Superior temporal gyrus (tissue), 1 donor: Measurements from ENCODE around the gene RASA2.

Source experiments
- DNase-seq: peaks from one replicate; pipeline ENCODE4 v3.0.0-alpha.2; 2016; ENCODE audit errors: extremely low spot score

RASA2 gene

DNA sequence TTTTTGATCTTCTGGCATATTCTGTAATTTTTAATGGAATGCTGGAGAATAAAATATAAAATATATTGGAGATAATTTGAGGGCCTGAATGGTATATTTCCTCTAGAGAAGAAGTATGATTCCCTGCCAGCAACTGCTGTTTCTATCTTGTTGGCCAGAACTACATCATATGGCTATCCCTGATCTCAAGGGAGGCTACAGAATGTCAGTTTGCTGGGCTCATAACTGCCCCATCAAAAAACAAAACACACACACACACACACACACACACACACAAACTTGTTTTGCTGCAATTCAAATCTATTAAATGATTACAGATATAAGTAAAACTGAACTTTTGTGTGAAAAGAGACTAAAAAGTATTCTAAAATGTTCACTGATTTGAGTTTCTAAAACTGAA is 51.0 kb downstream of the RASA2 start:
- DNase-seq = no peak

DNA sequence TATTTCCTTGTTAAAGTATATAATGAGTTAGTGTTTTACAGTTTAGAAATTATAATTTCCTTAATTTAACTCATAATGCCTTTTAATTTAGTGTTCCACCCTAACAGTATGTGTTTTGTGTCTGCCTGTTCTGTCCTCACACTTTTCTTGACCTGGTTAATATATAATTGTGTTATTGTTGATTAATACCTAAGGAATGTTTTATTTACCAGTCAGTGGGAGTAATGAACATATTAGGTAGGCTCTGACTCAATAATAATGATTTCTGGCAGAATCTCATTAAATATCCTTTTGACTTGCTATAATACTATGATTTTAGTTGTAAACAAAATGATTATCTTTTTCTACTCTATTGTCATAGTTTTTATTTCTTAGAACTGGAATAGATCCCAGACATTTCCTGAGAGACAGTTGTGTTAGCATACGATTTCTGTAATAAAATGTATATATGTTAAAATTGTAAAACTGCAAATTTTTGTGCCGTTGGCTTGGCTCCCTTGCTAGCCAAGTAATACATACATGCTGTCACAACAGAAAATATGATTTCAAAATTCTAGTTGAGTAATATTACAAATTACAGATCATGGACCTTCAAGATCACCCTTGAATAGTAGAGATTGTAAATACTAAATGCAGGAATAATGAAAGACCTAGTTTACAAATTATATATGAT is 51.9 kb downstream of the RASA2 start:
- DNase-seq = no peak

DNA sequence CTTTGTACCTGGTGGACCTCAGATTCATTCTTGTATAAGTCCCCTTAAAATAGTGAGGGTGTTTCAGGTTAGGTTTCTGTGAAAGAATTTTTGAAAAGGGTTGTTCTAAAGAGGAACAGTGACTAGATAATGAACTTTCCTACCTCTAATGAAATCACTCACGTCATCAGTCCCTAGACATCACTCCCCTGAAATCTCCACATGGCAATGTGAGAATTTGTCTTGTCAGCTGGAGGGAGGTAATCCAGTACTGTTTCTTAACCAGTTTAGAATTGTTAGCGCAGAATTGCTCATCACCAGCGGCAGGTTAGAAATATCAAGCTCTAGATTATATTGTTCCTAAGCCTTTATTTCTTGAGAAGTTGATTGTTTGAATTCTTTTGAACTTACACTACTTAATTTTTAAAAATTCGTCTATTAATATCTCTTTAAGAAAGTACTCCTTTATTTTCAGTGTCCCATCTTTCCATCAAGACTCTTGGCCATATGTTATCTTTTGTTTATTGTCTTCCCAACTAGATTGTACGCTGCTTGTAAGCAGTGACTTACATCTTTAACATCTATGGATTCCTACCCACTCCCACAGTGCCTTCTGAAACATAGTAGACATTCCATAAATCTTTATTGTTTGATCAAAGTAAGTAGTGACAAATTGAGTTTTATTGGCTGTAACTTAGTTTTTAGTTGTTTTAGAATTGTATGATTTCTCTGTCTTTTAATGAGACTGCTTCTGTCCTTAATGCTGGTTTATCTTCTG is 52.8 kb downstream of the RASA2 start:
- DNase-seq = no peak

- no peak for DNase-seq
These were observed 53.7 kb downstream of the RASA2 start for GRCh38 chr3:141540531-141540930.

DNA sequence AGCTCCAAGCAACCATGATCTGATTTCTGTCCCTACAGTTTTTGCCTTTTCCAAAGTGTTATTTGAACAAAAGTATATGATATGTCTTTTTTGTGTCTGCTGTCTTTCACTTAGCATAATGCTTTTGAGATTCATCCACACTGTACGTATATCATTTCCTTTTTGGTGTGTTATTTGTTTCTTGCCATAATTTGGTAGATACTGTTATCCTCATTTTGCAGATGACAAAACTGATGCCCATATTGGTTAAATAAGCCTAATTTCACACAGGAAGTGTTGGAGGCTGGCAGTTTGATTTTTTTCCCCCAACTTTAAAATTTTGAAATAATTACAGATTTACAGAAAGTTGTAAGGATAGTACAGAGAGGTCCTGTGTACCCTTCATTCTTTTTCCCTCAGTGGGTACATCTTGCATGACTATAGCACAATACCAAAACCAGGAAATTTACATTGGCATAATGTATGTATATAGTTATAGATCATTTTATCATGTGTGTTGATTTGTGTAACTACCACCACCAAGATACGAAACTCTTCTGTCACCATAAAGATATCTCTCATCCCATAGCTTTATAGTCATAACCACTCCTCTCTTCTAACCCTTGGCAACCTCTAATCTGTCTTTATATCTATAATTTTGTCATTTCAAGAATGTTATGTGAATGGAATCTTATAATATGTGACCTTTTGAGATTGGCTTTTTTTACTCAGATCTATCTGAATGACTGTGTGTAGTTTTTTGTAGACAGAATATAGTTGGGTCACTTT is 55.6 kb downstream of the RASA2 start:
- DNase-seq = no peak

GRCh38 chr3:141542989-141543388 is 56.2 kb downstream of the RASA2 start:
- DNase-seq = no peak

DNA sequence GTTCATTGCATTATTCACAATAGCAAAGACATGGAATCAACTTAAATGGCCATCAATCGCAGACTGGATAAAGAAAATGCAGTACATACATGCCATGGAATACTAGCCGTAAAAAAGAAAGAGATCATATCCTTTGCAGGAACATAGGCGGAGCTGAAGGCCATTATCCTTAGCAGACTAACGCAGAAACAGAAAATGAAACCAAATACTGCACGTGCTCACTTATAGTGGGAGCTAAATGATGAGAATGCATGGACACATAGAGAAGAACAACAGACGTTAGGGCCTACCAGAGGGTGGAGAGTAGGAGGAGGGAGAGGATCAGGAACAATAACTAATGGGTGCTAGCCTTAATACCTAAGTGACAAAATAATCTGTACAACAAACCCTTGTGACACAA is 57.9 kb downstream of the RASA2 start:
- DNase-seq = no peak

DNA sequence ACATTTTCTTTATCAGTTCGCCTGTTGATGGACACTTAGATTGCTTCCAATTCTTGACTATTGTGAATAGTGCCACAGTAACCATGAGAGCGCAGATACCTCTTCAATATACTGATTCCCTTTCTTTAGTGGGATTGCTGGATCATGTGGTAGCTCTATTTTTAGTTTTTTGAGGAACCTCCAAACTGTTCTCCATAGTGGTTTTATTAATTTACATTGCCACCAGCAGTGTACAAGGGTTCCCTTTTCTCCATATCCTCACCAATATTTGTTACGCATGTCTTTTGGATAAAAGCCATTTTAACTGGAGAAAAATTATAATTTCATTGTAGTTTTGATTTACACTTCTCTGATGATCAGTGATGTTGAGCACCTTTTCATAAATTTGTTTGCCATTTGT is 59.3 kb downstream of the RASA2 start:
- no peak for DNase-seq

- DNase-seq = no peak
These were observed 59.8 kb downstream of the RASA2 start for GRCh38 chr3:141546586-141546985.

GRCh38 chr3:141547791-141548190 is 61.0 kb downstream of the RASA2 start:
- no peak for DNase-seq

DNA sequence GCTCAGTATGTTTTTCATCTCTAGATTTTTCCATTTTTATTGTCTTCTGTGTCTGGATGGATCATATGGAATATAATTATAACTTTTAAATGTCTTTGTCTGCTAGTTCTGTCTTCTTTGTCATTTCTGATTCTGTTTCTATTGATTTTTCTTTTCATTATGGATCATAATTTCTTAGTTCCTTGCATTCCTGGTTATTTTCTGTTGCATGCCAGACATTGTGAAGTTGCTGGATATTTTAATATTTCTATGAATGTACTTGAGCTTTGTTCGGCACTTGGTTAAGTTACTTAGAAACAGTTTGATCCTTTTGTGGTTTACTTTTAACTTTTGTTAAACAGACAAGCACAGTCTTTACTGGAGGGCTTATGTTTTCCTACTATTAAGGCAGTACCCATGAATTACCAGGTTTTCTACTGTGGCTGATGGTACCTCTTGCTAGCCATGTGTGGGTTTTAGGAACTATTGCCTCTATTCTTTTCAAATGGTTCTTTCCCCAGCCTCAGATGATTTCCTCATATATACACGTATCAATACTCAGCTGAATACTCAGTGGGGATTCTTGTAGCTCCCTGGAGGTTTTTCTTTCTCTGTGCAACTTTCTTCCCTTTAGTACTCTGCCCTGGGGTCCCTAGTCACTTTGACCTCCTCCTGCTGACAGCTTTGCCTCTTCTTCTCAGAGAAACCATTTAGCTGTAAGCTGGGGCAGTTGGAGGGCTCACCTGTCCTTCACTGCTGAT is 64.3 kb downstream of the RASA2 start:
- no peak for DNase-seq

DNA sequence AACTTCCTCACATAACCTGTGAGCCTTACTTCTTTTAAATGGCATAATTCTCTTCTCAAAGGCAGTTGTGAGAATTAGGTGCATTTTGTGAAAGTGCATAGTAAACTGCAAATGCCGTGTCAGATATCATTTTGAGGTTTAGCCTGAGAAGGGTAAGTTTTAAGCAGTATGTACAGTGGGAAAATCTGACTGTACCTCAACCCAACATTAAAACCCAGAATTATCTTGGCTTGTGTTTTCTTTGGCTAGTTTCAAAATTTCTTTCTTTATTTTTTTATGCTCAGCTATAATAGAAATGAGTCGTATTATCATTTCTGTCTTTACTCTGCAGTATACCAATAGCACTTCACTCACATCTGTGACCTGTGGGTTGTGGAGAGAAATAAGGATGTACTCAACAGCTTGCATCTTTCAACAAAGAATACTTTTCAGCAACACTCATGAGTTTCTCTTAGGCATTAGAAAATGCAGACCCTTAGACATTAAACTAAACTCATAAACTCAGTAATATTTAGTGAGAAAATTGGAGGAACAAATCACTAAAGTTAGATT is 65.7 kb downstream of the RASA2 start:
- DNase-seq = no peak

GRCh38 chr3:141553055-141553454 is 66.2 kb downstream of the RASA2 start:
- DNase-seq = no peak

GRCh38 chr3:141556034-141556433 is 69.2 kb downstream of the RASA2 start:
- DNase-seq = no peak

GRCh38 chr3:141557961-141558706 is 71.3 kb downstream of the RASA2 start:
- no peak for DNase-seq

DNA sequence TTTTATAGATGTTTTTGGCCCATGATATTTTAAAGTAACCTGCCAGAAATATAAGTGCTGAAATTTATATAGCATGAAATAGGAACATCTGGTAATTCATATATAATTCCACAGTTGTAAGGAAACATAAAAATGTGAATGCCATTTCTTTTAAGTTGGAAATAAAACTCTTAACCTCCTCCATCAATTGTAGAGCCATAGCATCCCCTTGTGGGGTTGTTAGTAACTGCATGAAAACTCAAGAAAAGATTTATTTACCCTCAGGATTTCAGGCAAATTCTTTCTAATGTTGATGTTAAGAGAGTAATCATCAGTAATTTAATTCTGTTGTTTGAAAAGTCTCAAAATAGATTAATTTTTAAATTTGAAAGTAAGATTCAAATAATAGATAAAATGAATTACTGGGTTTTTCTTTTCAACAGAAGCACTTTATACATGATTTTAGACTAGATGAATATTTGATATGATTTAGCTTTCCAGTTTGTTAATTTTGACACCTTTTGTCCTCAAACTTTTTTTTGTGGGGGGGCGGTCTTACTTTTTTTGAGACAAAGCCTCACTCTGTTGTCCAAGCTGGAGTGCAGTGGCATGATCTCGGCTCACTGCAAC is 74.7 kb downstream of the RASA2 start:
- DNase-seq = peak; percentile 88

DNA sequence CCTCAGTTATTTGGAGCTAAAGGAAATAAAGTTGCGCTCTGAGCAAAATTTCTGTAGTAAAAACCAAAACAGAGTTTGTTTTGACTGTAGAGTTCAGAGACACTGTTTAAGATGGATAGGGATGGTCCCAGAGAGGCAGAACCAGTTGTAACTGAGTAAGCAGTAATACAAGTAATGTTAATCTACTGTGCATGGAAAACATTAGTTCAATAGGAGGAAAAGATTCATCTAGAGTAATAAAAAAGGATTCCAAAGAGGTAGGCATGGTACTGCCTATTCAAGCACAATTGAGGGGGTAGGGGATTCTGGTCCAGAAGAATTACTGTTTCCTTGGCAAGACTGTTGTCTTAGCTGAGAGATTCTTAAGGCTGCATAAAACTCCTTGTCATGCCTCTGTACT is 77.4 kb downstream of the RASA2 start:
- no peak for DNase-seq

GRCh38 chr3:141570068-141570467 is 83.2 kb downstream of the RASA2 start:
- DNase-seq = no peak

GRCh38 chr3:141575879-141576743 is 89.3 kb downstream of the RASA2 start:
- DNase-seq = no peak

DNA sequence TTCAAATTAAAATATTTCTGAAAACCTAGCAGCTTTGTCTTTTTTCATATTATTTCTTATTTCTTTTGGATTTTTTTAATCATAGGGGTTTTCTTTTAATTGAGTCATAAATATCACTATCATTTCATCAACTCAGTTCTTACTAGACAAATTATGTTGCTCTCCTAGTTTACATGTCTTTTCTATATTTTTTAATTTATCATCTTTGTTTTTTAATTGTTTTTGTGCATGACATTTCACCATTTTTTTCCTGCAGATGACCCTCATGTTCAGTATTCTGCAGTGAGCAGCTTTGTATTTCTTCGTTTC is 89.9 kb downstream of the RASA2 start:
- DNase-seq = no peak
